SHP77 (cell line): Measurements from ENCODE around the gene ZNF586.
"Not testable (repeated sequence)": the region's sequence is repeated elsewhere in the genome, so short reads cannot be mapped to it uniquely, and the experiment has no call there.

Experiments used
- DNase-seq, 2 experiments: peaks; one replicate each; lab custom pipeline; 2025; lab: John Stamatoyannopoulos, UW

ZNF586 gene

GRCh38 chr19:57769345-57770131 lies at the start of gene ZNF586:
ZNF586 (plus strand) TSS chr19:57769676; CDS start chr19:57769843, 167 bp downstream.
- peak; percentile 91 to 95 for DNase-seq

GRCh38 chr19:57719901-57720519 lies 49.5 kb upstream of the ZNF586 start:
- DNase-seq = no peak

- DNase-seq = no peak
Observed at GRCh38 chr19:57720878-57721277, 48.6 kb upstream of the ZNF586 start.

- not testable (repeated sequence) for DNase-seq
Observed at GRCh38 chr19:57738320-57738719, 31.2 kb upstream of the ZNF586 start.

- DNase-seq = not testable (repeated sequence)
Observed at GRCh38 chr19:57738770-57739169, 30.7 kb upstream of the ZNF586 start.

- peak; percentile 84 to 92 for DNase-seq
Observed at GRCh38 chr19:57746580-57747471, 22.6 kb upstream of the ZNF586 start, which contains the start of gene ZNF776. ZNF776 (plus strand) TSS chr19:57746815; CDS start chr19:57747059, 244 bp downstream.

- no peak for DNase-seq
Observed at GRCh38 chr19:57747472-57747807, 22.0 kb upstream of the ZNF586 start.

GRCh38 chr19:57748029-57748428 lies 21.4 kb upstream of the ZNF586 start:
- DNase-seq = no peak

GRCh38 chr19:57754091-57754673 lies 15.3 kb upstream of the ZNF586 start:
- no peak for DNase-seq

GRCh38 chr19:57755031-57755430 lies 14.4 kb upstream of the ZNF586 start:
- DNase-seq = no peak

- DNase-seq = no peak
Observed at GRCh38 chr19:57757941-57758340, 11.5 kb upstream of the ZNF586 start.

GRCh38 chr19:57759096-57759495 lies 10.4 kb upstream of the ZNF586 start:
- DNase-seq = no peak

GRCh38 chr19:57771417-57771816 lies 1.9 kb downstream of the ZNF586 start:
- DNase-seq = no peak

- DNase-seq = no peak
Observed at GRCh38 chr19:57773488-57773887, 4.0 kb downstream of the ZNF586 start.

GRCh38 chr19:57776764-57777296 lies 7.4 kb downstream of the ZNF586 start:
- no peak for DNase-seq

- no peak for DNase-seq
Observed at GRCh38 chr19:57778336-57778735, 8.9 kb downstream of the ZNF586 start.

- DNase-seq = no peak
Observed at GRCh38 chr19:57779220-57779845, 9.9 kb downstream of the ZNF586 start.

- no peak for DNase-seq
Observed at GRCh38 chr19:57786286-57786685, 16.8 kb downstream of the ZNF586 start.

GRCh38 chr19:57786906-57787305 lies 17.4 kb downstream of the ZNF586 start:
- no peak for DNase-seq

- no peak for DNase-seq
Observed at GRCh38 chr19:57788114-57788692, 18.7 kb downstream of the ZNF586 start.

- DNase-seq = no peak
Observed at GRCh38 chr19:57789288-57789687, 19.8 kb downstream of the ZNF586 start.
